Activated CD8-positive, alpha-beta T cell treated with anti-CD3 and anti-CD28 coated beads, Interleukin-2, amount 10 ng/mL, durations not matched to agents 7 days and 5 days (primary cell): Measurements from ENCODE around the gene SNTG2. TPM values are rescaled to one million over a fixed set of nuclear protein-coding genes. Genes with fewer than 3 reads are reported as not detected.

ENCODE experiments used
- ATAC-seq: fragments of 150-1000 bp; cut with Tn5 transposase; one replicate; pipeline ENCODE4 v1.10.0; 2021; ENCODE audit warnings: moderate library complexity
- CTCF ChIA-PET: fragments of 350-600 bp; sonication (Branson Sonifier 250); formaldehyde crosslinking; loops from one replicate; lab custom pipeline; 2021; ENCODE audit warnings: antibody characterized with exemption; lab: Charles Lee
- POLR2A ChIA-PET: fragments of 350-600 bp; sonication (Branson Sonifier 250); formaldehyde crosslinking; loops from one replicate; lab custom pipeline; 2021; ENCODE audit warnings: antibody characterized with exemption; lab: Charles Lee
- DNase-seq: peaks from one replicate; pipeline ENCODE4 v3.0.0-alpha.2; 2020
- H3K27ac Mint-ChIP-seq: one replicate; pipeline ENCODE4 v1.8.0; 2021; ENCODE audit warnings: mild to moderate bottlenecking, mixed read lengths
- H3K27me3 Mint-ChIP-seq: one replicate; pipeline ENCODE4 v1.8.0; 2021; ENCODE audit warnings: low read depth, mixed read lengths
- H3K36me3 Mint-ChIP-seq: one replicate; pipeline ENCODE4 v1.8.0; 2021; ENCODE audit warnings: low read depth, mixed read lengths
- H3K4me1 Mint-ChIP-seq: one replicate; pipeline ENCODE4 v1.8.0; 2021; ENCODE audit warnings: low read depth, mixed read lengths
- H3K4me3 Mint-ChIP-seq: one replicate; pipeline ENCODE4 v1.8.0; 2021; ENCODE audit warnings: mild to moderate bottlenecking, mixed read lengths
- H3K9me3 Mint-ChIP-seq: one replicate; pipeline ENCODE4 v1.8.0; 2022; ENCODE audit warnings: mixed read lengths; ENCODE audit not compliant: insufficient read depth
- total RNA-seq, 2 experiments: library from RNA; stranded (reverse); gene quantifications; one replicate each; pipeline ENCODE4 v1.2.3, GENCODE V29; 2021

The SNTG2 gene
- total RNA-seq, 2 experiments from 2014 or later = 1.6 to 2.5 TPM

DNA sequence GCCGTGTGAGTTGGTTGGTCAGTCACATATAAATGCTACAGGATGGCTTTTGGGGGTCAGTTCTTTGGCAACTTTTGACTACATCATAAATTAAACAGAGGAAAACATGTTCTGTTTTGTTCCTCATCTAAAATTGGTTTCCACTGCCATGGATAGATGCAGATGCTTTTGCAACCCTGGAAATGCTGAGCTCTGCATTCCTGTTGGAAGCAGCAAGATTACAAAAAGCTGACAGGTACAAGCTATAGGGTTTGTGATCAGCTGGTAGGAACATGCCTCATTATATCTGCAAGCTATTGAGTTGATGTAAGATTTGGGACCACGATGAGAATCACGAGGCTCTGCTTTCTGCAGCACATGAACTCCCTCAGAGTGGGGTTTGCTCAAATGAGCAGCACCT, 255.2 kb downstream of the SNTG2 start:
- ChIA-PET CTCF (interaction anchor here (1.1 kb wide), 1 partner anchor 65 kb away, joined by 3 read pairs; no protein-coding TSS in a partner anchor), POLR2A (no interaction called here)
- no peaks in the 10 kb centered on the region for H3K27me3 Mint-ChIP-seq
- no peaks in the 10 kb centered on the region for H3K36me3 Mint-ChIP-seq
- H3K9me3 Mint-ChIP-seq = no peaks in the 10 kb centered on the region
- DNase-seq (no peak), ATAC-seq (no peak)
- no peak overlapping the region for H3K27ac Mint-ChIP-seq
- H3K4me3 Mint-ChIP-seq = no peak overlapping the region
- H3K4me1 Mint-ChIP-seq = no peaks in the 10 kb centered on the region

GRCh38 chr2:1207962-1208510, 257.4 kb downstream of the SNTG2 start:
- ChIA-PET POLR2A (no interaction called here), CTCF (no interaction called here)
- DNase-seq = no peak
- no peak for ATAC-seq
- no peaks in the 10 kb centered on the region for H3K36me3 Mint-ChIP-seq
- H3K4me1 Mint-ChIP-seq = no peaks in the 10 kb centered on the region
- H3K27me3 Mint-ChIP-seq = no peaks in the 10 kb centered on the region
- H3K4me3 Mint-ChIP-seq = no peak overlapping the region
- H3K9me3 Mint-ChIP-seq = peaks cover 3% of the 10 kb centered on the region
- H3K27ac Mint-ChIP-seq = no peak overlapping the region

DNA sequence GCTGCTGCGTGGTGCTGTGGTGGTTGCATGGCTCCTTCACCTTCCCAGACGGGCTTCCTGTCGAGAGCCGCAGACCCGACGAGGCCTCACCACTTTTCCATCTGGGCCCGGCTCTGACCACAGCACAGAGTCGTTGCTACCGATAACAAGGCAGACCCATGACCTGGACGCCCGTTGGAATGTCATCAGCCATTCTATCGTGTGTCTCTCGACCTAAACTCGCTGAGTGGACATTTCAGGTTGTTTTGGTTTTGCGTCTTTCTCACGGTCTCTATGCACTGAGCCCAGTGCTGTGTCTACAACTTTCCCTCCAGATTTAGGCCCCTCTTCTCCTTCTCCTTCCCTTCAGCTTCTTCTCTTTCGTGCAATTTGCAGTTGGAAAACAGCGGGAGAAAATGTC, 257.9 kb downstream of the SNTG2 start:
- DNase-seq = no peak
- no peaks in the 10 kb centered on the region for H3K36me3 Mint-ChIP-seq
- no peaks in the 10 kb centered on the region for H3K27me3 Mint-ChIP-seq
- H3K27ac Mint-ChIP-seq = no peak overlapping the region
- CTCF ChIA-PET = no interaction called here
- no peak for ATAC-seq
- no peak overlapping the region for H3K4me3 Mint-ChIP-seq
- peaks cover 3% of the 10 kb centered on the region for H3K9me3 Mint-ChIP-seq
- H3K4me1 Mint-ChIP-seq = no peaks in the 10 kb centered on the region
- POLR2A ChIA-PET = no interaction called here

- H3K4me1 Mint-ChIP-seq = no peaks in the 10 kb centered on the region
- ChIA-PET POLR2A (no interaction called here), CTCF (no interaction called here)
- no peak overlapping the region for H3K4me3 Mint-ChIP-seq
- H3K36me3 Mint-ChIP-seq = no peaks in the 10 kb centered on the region
- DNase-seq = no peak
- ATAC-seq = no peak
- H3K27ac Mint-ChIP-seq = no peak overlapping the region
- H3K9me3 Mint-ChIP-seq = peaks cover 5% of the 10 kb centered on the region
- H3K27me3 Mint-ChIP-seq = no peaks in the 10 kb centered on the region
These were observed 258.6 kb downstream of the SNTG2 start for GRCh38 chr2:1209246-1209645.

GRCh38 chr2:1209761-1210160, 259.1 kb downstream of the SNTG2 start:
- ChIA-PET POLR2A (no interaction called here), CTCF (no interaction called here)
- H3K27ac Mint-ChIP-seq = no peak overlapping the region
- H3K27me3 Mint-ChIP-seq = no peaks in the 10 kb centered on the region
- no peak overlapping the region for H3K4me3 Mint-ChIP-seq
- H3K4me1 Mint-ChIP-seq = no peaks in the 10 kb centered on the region
- H3K9me3 Mint-ChIP-seq = peaks cover 11% of the 10 kb centered on the region
- H3K36me3 Mint-ChIP-seq = no peaks in the 10 kb centered on the region
- ATAC-seq = no peak
- DNase-seq = no peak

- Mint-ChIP-seq H3K27me3 (no peaks in the 10 kb centered on the region), H3K4me1 (no peaks in the 10 kb centered on the region), H3K9me3 (peaks cover 16% of the 10 kb centered on the region), H3K36me3 (no peaks in the 10 kb centered on the region), H3K27ac (no peak overlapping the region), H3K4me3 (no peak overlapping the region)
- POLR2A ChIA-PET = no interaction called here
- DNase-seq (no peak), ATAC-seq (no peak)
- CTCF ChIA-PET = no interaction called here
These were observed 259.7 kb downstream of the SNTG2 start for GRCh38 chr2:1210352-1210751.

- Mint-ChIP-seq H3K36me3 (no peaks in the 10 kb centered on the region), H3K27me3 (no peaks in the 10 kb centered on the region), H3K4me3 (no peak overlapping the region), H3K9me3 (peaks cover 2% of the 10 kb centered on the region), H3K27ac (no peak overlapping the region), H3K4me1 (no peaks in the 10 kb centered on the region)
- ATAC-seq (no peak), DNase-seq (no peak)
- CTCF ChIA-PET = no interaction called here
- POLR2A ChIA-PET = no interaction called here
These were observed 269.4 kb downstream of the SNTG2 start for GRCh38 chr2:1219901-1220573.

GRCh38 chr2:1222056-1222455, 271.4 kb downstream of the SNTG2 start:
- Mint-ChIP-seq H3K4me3 (no peak overlapping the region), H3K9me3 (no peaks in the 10 kb centered on the region), H3K4me1 (no peaks in the 10 kb centered on the region), H3K27ac (no peak overlapping the region), H3K36me3 (no peaks in the 10 kb centered on the region), H3K27me3 (no peaks in the 10 kb centered on the region)
- ATAC-seq = no peak
- DNase-seq = no peak
- CTCF ChIA-PET = no interaction called here
- POLR2A ChIA-PET = no interaction called here

- CTCF ChIA-PET = no interaction called here
- Mint-ChIP-seq H3K27ac (no peak overlapping the region), H3K27me3 (no peaks in the 10 kb centered on the region), H3K36me3 (no peaks in the 10 kb centered on the region), H3K9me3 (no peaks in the 10 kb centered on the region), H3K4me3 (no peak overlapping the region), H3K4me1 (no peaks in the 10 kb centered on the region)
- POLR2A ChIA-PET = no interaction called here
- ATAC-seq = no peak
- DNase-seq = no peak
These were observed 273.1 kb downstream of the SNTG2 start for GRCh38 chr2:1223791-1224190.

DNA sequence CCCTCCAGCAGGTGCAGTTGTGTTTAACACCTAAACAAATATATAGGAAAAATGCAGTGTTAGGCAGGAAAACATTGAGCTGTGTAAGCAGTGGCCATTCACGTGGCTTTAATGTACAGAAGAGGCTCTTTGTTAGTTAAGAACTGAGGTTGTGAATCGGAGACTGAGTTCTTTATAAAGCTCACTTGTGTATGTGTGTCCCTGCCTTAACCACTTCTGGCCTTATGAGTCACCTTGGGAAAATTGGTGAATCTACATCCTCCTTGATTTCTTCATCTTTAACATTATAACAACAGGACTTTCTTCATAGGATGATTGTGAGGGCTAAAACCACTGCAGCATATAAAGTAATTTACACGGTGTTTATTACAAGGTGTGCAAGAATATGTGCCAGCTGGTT, 274.3 kb downstream of the SNTG2 start:
- H3K27me3 Mint-ChIP-seq = no peaks in the 10 kb centered on the region
- H3K4me1 Mint-ChIP-seq = no peaks in the 10 kb centered on the region
- CTCF ChIA-PET = no interaction called here
- no peak overlapping the region for H3K27ac Mint-ChIP-seq
- no peak overlapping the region for H3K4me3 Mint-ChIP-seq
- no peaks in the 10 kb centered on the region for H3K9me3 Mint-ChIP-seq
- DNase-seq = no peak
- POLR2A ChIA-PET = no interaction called here
- no peaks in the 10 kb centered on the region for H3K36me3 Mint-ChIP-seq
- ATAC-seq = no peak

DNA sequence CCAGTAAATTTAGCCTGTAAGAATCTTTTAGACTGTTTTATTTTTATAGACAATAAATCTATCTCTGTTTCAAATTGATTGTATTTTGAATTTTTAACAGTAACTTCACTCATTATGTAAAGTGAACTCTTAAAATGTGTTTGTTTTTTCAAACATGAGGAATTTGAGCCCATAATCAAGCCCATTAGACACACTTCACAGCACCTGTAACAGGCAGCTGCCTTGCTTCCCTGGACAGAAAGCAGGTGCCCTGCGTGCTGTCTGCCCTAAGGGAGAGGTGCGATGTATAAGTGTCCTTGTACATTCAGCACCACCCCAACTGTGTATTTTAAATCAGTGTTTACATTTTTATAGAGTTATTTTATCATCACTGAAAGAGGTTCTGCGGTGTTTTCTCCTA, 276.1 kb downstream of the SNTG2 start:
- no peak for ATAC-seq
- Mint-ChIP-seq H3K27me3 (no peaks in the 10 kb centered on the region), H3K27ac (no peak overlapping the region), H3K9me3 (no peaks in the 10 kb centered on the region), H3K4me1 (no peaks in the 10 kb centered on the region), H3K36me3 (no peaks in the 10 kb centered on the region), H3K4me3 (no peak overlapping the region)
- no peak for DNase-seq
- ChIA-PET CTCF (no interaction called here), POLR2A (no interaction called here)

DNA sequence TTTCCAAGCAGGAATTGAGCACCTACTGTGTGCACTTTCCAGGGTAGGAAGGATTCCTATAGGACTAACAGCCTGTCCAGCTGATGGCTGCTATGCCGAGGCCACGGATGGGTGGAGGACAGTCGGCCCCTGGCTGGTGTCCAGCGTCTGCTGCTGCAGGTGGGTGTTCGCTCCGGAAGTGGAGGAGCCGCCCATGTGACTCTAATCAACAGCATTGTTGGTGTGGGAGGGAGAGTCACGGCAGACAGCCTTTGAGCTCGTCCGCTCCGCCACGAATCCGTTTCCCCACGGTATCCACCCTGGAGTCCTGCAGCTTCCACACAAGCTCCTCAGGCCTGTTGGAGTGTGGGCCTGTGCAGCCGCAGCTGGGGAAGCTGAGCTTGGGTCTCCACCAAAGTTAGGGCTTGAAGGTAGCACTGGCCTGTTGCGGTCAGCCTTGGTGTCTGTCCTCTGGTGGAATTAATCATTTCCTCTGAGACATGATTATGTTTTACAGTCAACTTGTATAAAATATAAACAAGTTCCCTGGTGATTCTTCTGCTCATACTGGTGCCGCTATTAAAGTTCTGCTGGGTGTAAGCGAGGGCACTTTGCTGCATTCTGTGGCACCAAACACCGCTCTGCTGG, 276.7 kb downstream of the SNTG2 start:
- ATAC-seq = no peak
- DNase-seq = no peak
- Mint-ChIP-seq H3K4me1 (no peaks in the 10 kb centered on the region), H3K4me3 (no peak overlapping the region), H3K9me3 (no peaks in the 10 kb centered on the region), H3K27ac (no peak overlapping the region), H3K27me3 (no peaks in the 10 kb centered on the region), H3K36me3 (no peaks in the 10 kb centered on the region)
- POLR2A ChIA-PET = no interaction called here
- CTCF ChIA-PET = no interaction called here
